Fibroblast of lung (primary cell): ENCODE results near the gene ZFAND5. TPM values are rescaled to one million over a fixed set of nuclear protein-coding genes. Genes with fewer than 3 reads are reported as not detected.

ENCODE experiments used
- DNase-seq, 2 donors: peaks; one replicate each; pipeline versions ENCODE4 v3.0.0 to v3.0.0-alpha.2; 2010; ENCODE audit warnings: low read depth in 2 of 2
- H2AFZ ChIP-seq: 2 replicates; pipeline ENCODE4 v1.5.1; 2012; ENCODE audit warnings: low read length, control low read depth, inconsistent platforms
- H3K27ac ChIP-seq: 2 replicates; pipeline ENCODE4 v1.5.1; 2011; ENCODE audit warnings: low read length, control low read depth; ENCODE audit not compliant: insufficient read depth
- H3K27me3 ChIP-seq: 2 replicates; pipeline ENCODE4 v1.5.1; 2011; ENCODE audit warnings: mild to moderate bottlenecking, low read length; ENCODE audit not compliant: control insufficient read depth, insufficient read depth
- H3K36me3 ChIP-seq: 2 replicates; pipeline ENCODE4 v1.5.1; 2011; ENCODE audit warnings: low read length; ENCODE audit not compliant: control insufficient read depth, insufficient read depth
- H3K4me1 ChIP-seq: 2 replicates; pipeline ENCODE4 v1.5.1; 2011; ENCODE audit warnings: low read length; ENCODE audit not compliant: control insufficient read depth, insufficient read depth; ENCODE audit errors: extremely low read depth
- H3K4me2 ChIP-seq: 2 replicates; pipeline ENCODE4 v1.5.1; 2011; ENCODE audit warnings: low read length, control low read depth; ENCODE audit not compliant: insufficient read depth; ENCODE audit errors: extremely low read depth
- H3K4me3 ChIP-seq, 4 experiments: fragments of 200-600 bp in 1 of 4; sonication (generic) in 1 of 4; replicated peaks in 1 of 4; 2 replicates each; pipeline ENCODE4 v1.5.1; 2011 to 2016; ENCODE audit warnings: low read length in 4 of 4, low read depth in 3 of 4, mild to moderate bottlenecking in 3 of 4, control low read depth in 2 of 4, inconsistent platforms in 1 of 4, mixed read lengths in 1 of 4; ENCODE audit not compliant: insufficient read depth in 1 of 4; ENCODE audit errors: control extremely low read depth in 1 of 4
- H3K79me2 ChIP-seq: 2 replicates; pipeline ENCODE4 v1.5.1; 2012; ENCODE audit warnings: mild to moderate bottlenecking, low read length, inconsistent platforms; ENCODE audit not compliant: control insufficient read depth, insufficient read depth
- H3K9ac ChIP-seq: 2 replicates; pipeline ENCODE4 v1.5.1; 2011; ENCODE audit warnings: mild to moderate bottlenecking, low read length, control low read depth; ENCODE audit not compliant: insufficient read depth
- H3K9me3 ChIP-seq: 2 replicates; pipeline ENCODE4 v1.5.1; 2012; ENCODE audit warnings: low read depth, low read length; ENCODE audit not compliant: control insufficient read depth, insufficient read depth
- H4K20me1 ChIP-seq: 2 replicates; pipeline ENCODE4 v1.5.1; 2011; ENCODE audit warnings: low read length; ENCODE audit not compliant: control insufficient read depth, insufficient read depth; ENCODE audit errors: extremely low read depth
- EZH2 ChIP-seq: IDR thresholded peaks from 2 replicates; pipeline ENCODE4 v1.5.1; 2012; ENCODE audit warnings: low read length, control low read depth, mild to moderate bottlenecking; ENCODE audit errors: missing control alignments
- polyA plus RNA-seq, 2 donors: library from polyadenylated mRNA; depleted of rRNA in 1 of 2; stranded (reverse) in 1 of 2; unstranded in 1 of 2; fragments of >200 nt; gene quantifications; 2 replicates each; pipeline ENCODE4 v1.2.1, GENCODE V29; 2011 to 2012; ENCODE audit warnings: missing spikeins in 1 of 2
- total RNA-seq: library from RNA; depleted of rRNA; stranded (reverse); fragments of >200 nt; gene quantifications from 2 replicates; pipeline ENCODE4 v1.2.1, GENCODE V29; 2014
- TF ChIP-seq, protein P1 (sequence below), 2 donors: IDR thresholded peaks in 1 of 2; conservative IDR thresholded peaks in 1 of 2; 1 replicate in 1 of 2; 2 replicates in 1 of 2; pipeline ENCODE4 v1.5.1; 2011 to 2012; ENCODE audit warnings: low read length in 2 of 2, control low read depth in 1 of 2, inconsistent platforms in 1 of 2, low read depth in 1 of 2, mild to moderate bottlenecking in 1 of 2

The ZFAND5 gene
- total and polyA plus RNA-seq, 2 donors (not counting 1 experiment from before 2014, with no cell fraction given) = 153 to 159 TPM

DNA sequence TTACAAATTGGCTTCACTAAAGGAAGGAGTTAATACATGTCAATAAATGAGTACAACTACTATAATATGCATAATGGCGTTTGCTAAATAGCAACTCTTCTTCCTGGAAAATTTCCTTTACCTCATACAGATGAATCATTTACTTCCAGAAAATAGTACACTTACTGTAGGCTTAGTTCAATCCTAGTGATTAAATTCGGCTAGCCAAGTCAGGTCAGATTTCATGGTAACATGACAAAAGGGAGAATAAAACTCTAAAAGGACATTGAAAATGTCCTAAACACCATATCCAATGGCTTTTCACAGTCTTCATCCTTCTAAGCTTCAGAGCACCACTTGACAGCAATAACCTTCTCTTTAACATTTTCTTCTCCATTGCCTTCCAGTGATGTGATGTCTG is 42.1 kb upstream of the ZFAND5 start:
- no peak overlapping the region for H3K4me2 ChIP-seq
- no peaks in the 10 kb centered on the region for H3K27me3 ChIP-seq
- no peaks in the 10 kb centered on the region for H3K9me3 ChIP-seq
- H3K27ac ChIP-seq = no peak overlapping the region
- H3K36me3 ChIP-seq = no peaks in the 10 kb centered on the region
- no peak overlapping the region for H3K9ac ChIP-seq
- no peak overlapping the region for H2AFZ ChIP-seq
- no peak overlapping the region for H3K4me3 ChIP-seq
- no peaks in the 10 kb centered on the region for H3K79me2 ChIP-seq
- no peaks in the 10 kb centered on the region for H4K20me1 ChIP-seq
- TF ChIP-seq, protein P1, sequence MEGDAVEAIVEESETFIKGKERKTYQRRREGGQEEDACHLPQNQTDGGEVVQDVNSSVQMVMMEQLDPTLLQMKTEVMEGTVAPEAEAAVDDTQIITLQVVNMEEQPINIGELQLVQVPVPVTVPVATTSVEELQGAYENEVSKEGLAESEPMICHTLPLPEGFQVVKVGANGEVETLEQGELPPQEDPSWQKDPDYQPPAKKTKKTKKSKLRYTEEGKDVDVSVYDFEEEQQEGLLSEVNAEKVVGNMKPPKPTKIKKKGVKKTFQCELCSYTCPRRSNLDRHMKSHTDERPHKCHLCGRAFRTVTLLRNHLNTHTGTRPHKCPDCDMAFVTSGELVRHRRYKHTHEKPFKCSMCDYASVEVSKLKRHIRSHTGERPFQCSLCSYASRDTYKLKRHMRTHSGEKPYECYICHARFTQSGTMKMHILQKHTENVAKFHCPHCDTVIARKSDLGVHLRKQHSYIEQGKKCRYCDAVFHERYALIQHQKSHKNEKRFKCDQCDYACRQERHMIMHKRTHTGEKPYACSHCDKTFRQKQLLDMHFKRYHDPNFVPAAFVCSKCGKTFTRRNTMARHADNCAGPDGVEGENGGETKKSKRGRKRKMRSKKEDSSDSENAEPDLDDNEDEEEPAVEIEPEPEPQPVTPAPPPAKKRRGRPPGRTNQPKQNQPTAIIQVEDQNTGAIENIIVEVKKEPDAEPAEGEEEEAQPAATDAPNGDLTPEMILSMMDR (conservative IDR thresholded peaks at IDR 0.05 in 1 of 2, IDR thresholded peaks at IDR 0.05 in 1 of 2; ENCODE audit: low read depth in 1 of 2, low read length in 2 of 2) = no peak
- no peak for TF ChIP-seq EZH2
- no peaks in the 10 kb centered on the region for H3K4me1 ChIP-seq
- DNase-seq = no peak

DNA sequence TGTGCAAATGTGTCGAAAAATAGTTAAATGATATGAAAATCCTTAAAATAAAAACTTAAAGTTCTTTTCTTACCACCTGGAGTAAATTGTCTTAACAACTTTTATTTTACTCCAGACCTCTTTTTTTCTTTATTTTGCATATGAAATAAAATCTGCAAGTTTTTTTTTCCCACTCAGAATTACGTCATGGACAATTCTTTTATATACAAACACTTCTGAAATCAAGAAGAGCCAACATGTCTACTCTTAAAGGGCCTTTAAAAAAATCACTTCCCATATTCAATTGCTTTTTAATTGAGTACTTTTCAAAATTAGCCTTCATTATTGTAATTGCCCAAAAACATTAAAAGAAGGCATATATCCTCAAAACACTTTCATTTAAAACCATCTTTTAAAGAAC is 37.7 kb upstream of the ZFAND5 start:
- TF ChIP-seq, protein P1 (conservative IDR thresholded peaks at IDR 0.05 in 1 of 2, IDR thresholded peaks at IDR 0.05 in 1 of 2; ENCODE audit: low read depth in 1 of 2, low read length in 2 of 2) = no peak
- TF ChIP-seq EZH2 = no peak
- Histone ChIP-seq H4K20me1 (no peaks in the 10 kb centered on the region), H3K9me3 (no peaks in the 10 kb centered on the region), H3K4me2 (no peak overlapping the region), H2AFZ (no peak overlapping the region), H3K79me2 (no peaks in the 10 kb centered on the region), H3K27me3 (no peaks in the 10 kb centered on the region), H3K9ac (no peak overlapping the region), H3K27ac (no peak overlapping the region), H3K36me3 (no peaks in the 10 kb centered on the region), H3K4me1 (no peaks in the 10 kb centered on the region), H3K4me3 (no peak overlapping the region)
- DNase-seq = peak in 1 of 2 donors; percentile 30

DNA sequence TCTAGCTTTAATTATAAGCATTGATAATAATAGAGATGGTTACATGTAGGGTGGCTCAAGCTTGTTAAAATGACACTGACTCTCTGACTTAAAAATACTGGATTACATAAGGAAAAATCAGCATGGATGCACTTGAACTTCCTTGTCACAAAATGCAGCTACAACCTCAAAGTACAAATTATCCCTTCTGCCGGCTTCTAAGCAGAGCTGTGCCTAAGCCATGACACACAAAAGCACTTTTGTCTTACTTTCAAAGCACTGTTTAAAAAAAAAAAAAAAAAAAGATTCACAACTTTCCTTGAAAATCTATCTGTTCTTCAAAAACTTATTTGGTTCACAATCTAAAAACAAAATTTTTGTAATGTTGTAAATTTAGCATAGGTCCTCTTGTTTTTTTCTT is 36.4 kb upstream of the ZFAND5 start:
- Histone ChIP-seq H3K9ac (no peak overlapping the region), H3K4me2 (no peak overlapping the region), H3K9me3 (no peaks in the 10 kb centered on the region), H2AFZ (no peak overlapping the region), H4K20me1 (no peaks in the 10 kb centered on the region), H3K79me2 (no peaks in the 10 kb centered on the region), H3K4me3 (no peak overlapping the region), H3K36me3 (no peaks in the 10 kb centered on the region), H3K27me3 (no peaks in the 10 kb centered on the region), H3K4me1 (peaks cover under 1% of the 10 kb centered on the region), H3K27ac (no peak overlapping the region)
- no peak for TF ChIP-seq EZH2
- TF ChIP-seq, protein P1 (conservative IDR thresholded peaks at IDR 0.05 in 1 of 2, IDR thresholded peaks at IDR 0.05 in 1 of 2; ENCODE audit: low read depth in 1 of 2, low read length in 2 of 2) = no peak
- no peak for DNase-seq
